Adrenal gland (tissue), 12 donors: ENCODE results near the gene MYD88. TPM values are rescaled to one million over a fixed set of nuclear protein-coding genes. Genes with fewer than 3 reads are reported as not detected.

ENCODE experiments used
- DNase-seq, 7 donors: peaks; one replicate each; pipeline ENCODE4 v3.0.0-alpha.2; 2019 to 2020
- H3K27ac ChIP-seq, 5 donors: fragments of 200-600 bp; sonication (generic) in 4 of 5; 1 replicate in 3 of 5; 2 replicates in 2 of 5; pipeline versions ENCODE4 v1.5.1 to v1.8.0; 2016 to 2020; ENCODE audit warnings: mild to moderate bottlenecking in 1 of 5
- H3K27me3 ChIP-seq: fragments of 200-600 bp; 2 replicates; pipeline ENCODE4 v1.8.0; 2021
- H3K36me3 ChIP-seq, 2 donors: fragments of 200-600 bp; replicated peaks in 1 of 2; 1 replicate in 1 of 2; 2 replicates in 1 of 2; pipeline versions ENCODE4 v1.5.1 to v1.8.0; 2018 to 2022
- H3K4me1 ChIP-seq, 2 donors: fragments of 200-600 bp; replicated peaks in 1 of 2; 1 replicate in 1 of 2; 2 replicates in 1 of 2; pipeline versions ENCODE4 v1.5.1 to v1.8.0; 2018 to 2021
- H3K4me3 ChIP-seq, 4 donors: fragments of 200-600 bp; sonication (generic) in 3 of 4; one replicate each; pipeline ENCODE4 v1.5.1; 2016 to 2018
- H3K9me3 ChIP-seq, 3 donors: fragments of 200-600 bp; sonication (generic) in 1 of 3; replicated peaks in 1 of 3; 1 replicate in 2 of 3; 2 replicates in 1 of 3; pipeline versions ENCODE4 v1.5.1 to v1.8.0; 2016 to 2021
- POLR2A ChIP-seq, 2 donors: fragments of 450-650 bp; IDR thresholded peaks; one replicate each; pipeline ENCODE4 v1.6.1; 2017; ENCODE audit warnings: antibody characterized with exemption in 2 of 2, mild to moderate bottlenecking in 2 of 2, moderate library complexity in 1 of 2
- WGBS, 4 donors: extraction: QIAGEN DNeasy Blood & Tissue Kit in 2 of 4; methylation state at CpG; one replicate each; pipeline versions ENCODE4 v1.1.5 to v1.1.7; 2013 to 2017; 5-methylcytosine and 5-hydroxymethylcytosine counted together
- intact Hi-C, 2 donors: fragments of 100-400 bp; cut with DNase I; formaldehyde crosslinking; loops; one replicate each; pipeline versions ENCODE4 v1.14.1 to v1.15.0; 2022 to 2023
- polyA plus RNA-seq, 3 donors: library from polyadenylated mRNA; stranded (reverse); fragments of 200-250 nt in 2 of 3; fragments of 350-450 nt in 1 of 3; fragmentation: Illumina TruSeq in 1 of 3; extraction: RNeasy Lipid Tissue Mini Kit (QIAGEN cat#74804) in 1 of 3; gene quantifications; one replicate each; pipeline ENCODE4 v1.2.3, GENCODE V29; 2013 to 2014
- total RNA-seq, 9 donors: library from RNA; depleted of rRNA in 4 of 9; stranded (reverse); fragments of >200 nt in 4 of 9; fragments of 120-200 nt in 1 of 9; fragmentation: NEBNext Ultra II Directional in 1 of 9; extraction: Animal tissue kit (Norgen Biotek cat#: 25700) in 1 of 9; gene quantifications; one replicate each; pipeline versions ENCODE4 v1.1.0 to v1.2.4, GENCODE V29; 2013 to 2023
- TF ChIP-seq, protein P1 (sequence below), 6 experiments: fragments of 450-650 bp in 4 of 6; fragments of 200-600 bp in 2 of 6; sonication (generic) in 1 of 6; IDR thresholded peaks; 1 replicate in 5 of 6; 2 replicates in 1 of 6; pipeline versions ENCODE4 v1.5.1 to v1.8.0; 2016 to 2021; ENCODE audit warnings: antibody characterized with exemption in 6 of 6, mild to moderate bottlenecking in 2 of 6, moderate library complexity in 1 of 6
- donor health status: healthy with polysubstance abuse.
- donor health status: Bipolar disorder and iron deficiency.
- donor health status: DM: yes; HTN: yes; CAD: no.
- donor health status: DM: no; HTN: no; CAD: no.
- donor health status: DM: no; HTN: no; CAD: no.
- donor health status: DM: yes; HTN: yes; CAD: no.

The MYD88 gene
- total and polyA plus RNA-seq, 12 donors: 3.8 to 46.6 (median 34.7) TPM

DNA sequence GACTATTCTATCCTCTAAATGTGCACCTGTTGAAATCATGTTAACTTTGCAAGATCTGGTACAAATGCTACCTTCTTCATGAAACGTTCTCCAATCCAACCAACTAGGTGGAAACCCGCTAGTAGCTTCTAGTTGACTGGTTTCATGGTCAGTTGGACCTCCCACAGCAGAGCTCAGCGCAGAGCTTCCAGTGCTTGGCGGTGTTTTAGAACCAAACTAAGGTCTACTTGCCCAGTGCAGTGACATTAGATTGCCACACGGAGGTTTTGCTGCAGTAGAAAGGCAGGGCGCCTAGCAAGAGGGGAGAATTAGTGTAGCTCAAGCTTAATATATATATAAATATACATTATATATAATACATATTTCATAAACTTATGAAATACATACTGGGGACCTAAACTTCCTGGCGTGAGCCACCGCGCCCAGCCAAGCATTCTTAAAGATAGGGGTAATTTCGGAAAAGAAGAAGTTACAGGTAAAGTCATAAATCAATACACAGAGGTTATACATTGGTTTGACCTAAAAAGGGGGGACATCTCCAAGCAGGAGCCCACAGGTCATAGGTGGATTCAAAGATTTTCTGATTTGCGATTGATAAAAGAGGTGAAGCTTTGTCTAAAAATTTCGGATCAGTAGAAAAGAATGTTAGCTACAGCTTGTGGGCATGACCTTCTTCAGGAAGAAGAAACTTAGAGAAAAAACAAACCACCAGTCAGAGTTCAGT lies 24.8 kb downstream of the MYD88 start:
- peak overlapping the region in 1 of 5 donors; percentile 99 for H3K27ac ChIP-seq
- 88 to 93% (median 93%) methylated on average over 12 of the region's 12 CpGs for WGBS, 4 donors
- H3K36me3 ChIP-seq: no peaks in the 10 kb centered on the region
- peaks cover 10 to 27% of the 10 kb centered on the region in 2 donors for H3K4me1 ChIP-seq
- no peak overlapping the region for H3K4me3 ChIP-seq
- no peaks in the 10 kb centered on the region for H3K9me3 ChIP-seq
- no peak for DNase-seq
- no peaks in the 10 kb centered on the region for H3K27me3 ChIP-seq
- intact Hi-C loops: no loop called here
- no peak for TF ChIP-seq POLR2A (IDR thresholded peaks at IDR 0.05)
- TF ChIP-seq, protein P1, sequence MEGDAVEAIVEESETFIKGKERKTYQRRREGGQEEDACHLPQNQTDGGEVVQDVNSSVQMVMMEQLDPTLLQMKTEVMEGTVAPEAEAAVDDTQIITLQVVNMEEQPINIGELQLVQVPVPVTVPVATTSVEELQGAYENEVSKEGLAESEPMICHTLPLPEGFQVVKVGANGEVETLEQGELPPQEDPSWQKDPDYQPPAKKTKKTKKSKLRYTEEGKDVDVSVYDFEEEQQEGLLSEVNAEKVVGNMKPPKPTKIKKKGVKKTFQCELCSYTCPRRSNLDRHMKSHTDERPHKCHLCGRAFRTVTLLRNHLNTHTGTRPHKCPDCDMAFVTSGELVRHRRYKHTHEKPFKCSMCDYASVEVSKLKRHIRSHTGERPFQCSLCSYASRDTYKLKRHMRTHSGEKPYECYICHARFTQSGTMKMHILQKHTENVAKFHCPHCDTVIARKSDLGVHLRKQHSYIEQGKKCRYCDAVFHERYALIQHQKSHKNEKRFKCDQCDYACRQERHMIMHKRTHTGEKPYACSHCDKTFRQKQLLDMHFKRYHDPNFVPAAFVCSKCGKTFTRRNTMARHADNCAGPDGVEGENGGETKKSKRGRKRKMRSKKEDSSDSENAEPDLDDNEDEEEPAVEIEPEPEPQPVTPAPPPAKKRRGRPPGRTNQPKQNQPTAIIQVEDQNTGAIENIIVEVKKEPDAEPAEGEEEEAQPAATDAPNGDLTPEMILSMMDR (IDR thresholded peaks at IDR 0.05): peak in 2 of 6 experiments; percentile 9 to 24

DNA sequence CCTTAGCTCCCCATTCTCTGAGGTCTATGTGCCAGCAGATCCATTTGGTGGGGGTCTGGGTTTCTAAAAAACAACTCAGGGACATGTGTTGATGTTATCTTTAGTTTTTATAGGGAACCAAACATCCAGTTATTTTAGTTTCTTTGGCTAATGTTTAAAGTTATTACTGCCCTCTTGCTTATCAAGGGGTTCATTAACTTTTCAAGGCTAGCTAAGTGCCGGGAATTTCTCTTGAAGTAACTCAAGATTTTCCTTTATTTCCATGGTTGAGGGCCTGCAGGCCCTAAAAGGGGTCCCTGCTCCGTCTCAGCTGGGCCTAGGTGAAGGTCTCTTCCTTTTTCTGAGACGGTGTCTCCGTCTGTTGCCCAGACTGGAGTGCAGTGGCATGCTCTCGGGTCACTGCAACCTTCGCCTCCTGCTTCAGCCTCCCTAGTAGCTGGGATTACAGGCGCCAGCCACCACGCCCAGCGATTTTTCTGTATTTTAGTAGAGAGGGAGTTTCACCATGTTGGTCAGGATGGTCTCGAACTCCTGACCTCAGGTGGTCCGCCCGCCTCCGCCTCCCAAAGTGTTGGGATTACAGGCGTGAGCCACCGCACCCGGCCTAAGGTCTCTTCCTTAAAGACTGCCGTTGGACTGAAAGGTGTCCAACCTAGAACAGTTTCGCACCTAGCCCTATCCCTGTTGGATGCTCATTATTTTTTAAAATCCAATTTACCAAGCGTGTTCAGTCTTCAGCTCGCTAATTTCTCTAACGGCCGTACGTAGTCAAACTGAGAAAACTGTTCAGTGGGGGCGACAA lies 25.6 kb downstream of the MYD88 start:
- DNase-seq: peak in 2 of 7 donors; percentile 24 to 41
- 68 to 70% (median 68%) methylated on average over 24 of the region's 24 CpGs for WGBS, 4 donors

DNA sequence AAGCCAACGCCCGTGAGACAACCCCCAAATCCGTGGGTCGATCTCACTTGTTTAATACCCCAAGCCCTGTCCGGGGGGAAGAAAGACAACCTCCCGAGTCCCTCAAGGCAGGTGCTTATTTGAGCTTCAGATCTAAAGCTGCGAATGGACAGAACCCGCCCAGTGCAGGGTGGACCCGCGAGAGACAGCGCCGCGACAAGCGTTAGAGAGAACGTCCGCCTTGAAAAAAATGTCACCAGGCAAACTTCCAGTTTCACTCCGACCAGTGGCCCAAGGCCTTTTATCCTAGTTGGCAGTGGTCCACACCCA lies 26.1 kb downstream of the MYD88 start:
- WGBS, 4 donors: 2 to 11% (median 3%) methylated on average over 7 to 17 of the region's 17 CpGs
- intact Hi-C loops: no loop called here
- peaks cover 10 to 38% of the 10 kb centered on the region in 2 donors for H3K4me1 ChIP-seq
- peak overlapping the region; percentile 48 to 99 (median 92) for H3K27ac ChIP-seq
- no peak for DNase-seq
- H3K36me3 ChIP-seq: no peaks in the 10 kb centered on the region
- no peaks in the 10 kb centered on the region for H3K27me3 ChIP-seq
- peak overlapping the region in 3 of 4 donors; percentile 13 to 73 (median 51) for H3K4me3 ChIP-seq
- no peaks in the 10 kb centered on the region for H3K9me3 ChIP-seq
- peak; percentile 45 to 46 for TF ChIP-seq POLR2A (IDR thresholded peaks at IDR 0.05)
- TF ChIP-seq, protein P1 (IDR thresholded peaks at IDR 0.05): peak in 1 of 6 experiments; percentile 15

More for the DNA sequence above, 25.6 kb downstream of the MYD88 start:
- TF ChIP-seq, protein P1 (IDR thresholded peaks at IDR 0.05): no peak
- TF ChIP-seq POLR2A (IDR thresholded peaks at IDR 0.05): no peak
- H3K36me3 ChIP-seq: no peaks in the 10 kb centered on the region
- intact Hi-C loops: no loop called here
- peak overlapping the region in 3 of 4 donors; percentile 13 to 73 (median 51) for H3K4me3 ChIP-seq
- H3K27ac ChIP-seq: peak overlapping the region; percentile 48 to 99 (median 92)
- H3K4me1 ChIP-seq: peaks cover 10 to 35% of the 10 kb centered on the region in 2 donors
- no peaks in the 10 kb centered on the region for H3K9me3 ChIP-seq
- H3K27me3 ChIP-seq: no peaks in the 10 kb centered on the region

DNA sequence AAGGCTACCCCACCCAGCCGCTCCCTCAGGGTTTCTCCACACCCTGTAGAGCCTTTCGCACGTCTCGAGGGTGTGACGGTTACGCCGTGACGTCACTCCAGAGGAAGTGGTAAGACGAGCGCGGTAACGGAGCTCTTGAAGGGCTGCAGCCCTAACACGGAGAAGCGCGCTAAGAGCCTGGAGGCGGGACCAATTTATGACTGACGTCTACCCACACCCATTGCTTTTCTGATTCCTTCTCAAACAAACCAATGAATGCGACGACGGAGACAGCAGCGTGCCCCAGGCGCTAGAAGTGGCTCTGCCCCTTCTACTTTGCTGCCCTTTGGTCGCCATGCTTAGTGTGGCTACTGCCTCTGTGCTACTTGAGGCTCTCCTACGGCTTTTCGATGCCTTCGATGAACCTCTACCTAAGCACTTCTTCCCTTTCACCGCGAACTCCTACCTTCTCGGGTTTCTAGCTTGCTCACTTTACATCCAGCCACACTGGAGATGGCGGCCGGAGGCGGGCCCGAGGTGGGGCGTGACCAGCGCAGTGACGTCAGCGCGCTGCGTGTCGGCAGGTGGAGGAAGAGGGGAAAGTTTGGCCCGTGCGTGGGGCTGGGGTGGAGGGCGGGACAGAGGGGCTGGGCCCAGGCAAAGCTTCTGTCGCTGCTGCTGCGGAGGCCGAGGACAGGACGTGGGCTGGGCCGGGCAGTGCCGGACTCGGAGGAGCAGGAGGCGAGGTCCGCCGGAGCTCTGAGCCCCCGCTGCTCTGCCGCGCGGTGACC lies 26.7 kb downstream of the MYD88 start, which contains the start of gene OXSR1:
TSS of gene OXSR1 (plus strand) at position 586 of the 770 bp plus-strand sequence. CDS start 340 bp downstream, outside the sequence.
- 0 to 1% (median 0%) methylated on average over 19 to 57 of the region's 57 CpGs for WGBS, 4 donors
- peaks cover 10 to 38% of the 10 kb centered on the region in 2 donors for H3K4me1 ChIP-seq
- TF ChIP-seq POLR2A (IDR thresholded peaks at IDR 0.05): peak; percentile 89 to 93
- TF ChIP-seq, protein P1 (IDR thresholded peaks at IDR 0.05): no peak
- no peaks in the 10 kb centered on the region for H3K36me3 ChIP-seq
- no peaks in the 10 kb centered on the region for H3K9me3 ChIP-seq
- H3K4me3 ChIP-seq: peak within 1 kb of the TSS; percentile 51 to 99 (median 74)
- H3K27ac ChIP-seq: peak within 1 kb of the TSS; percentile 83 to 99 (median 96)
- H3K27me3 ChIP-seq: no peaks in the 10 kb centered on the region
- peak; percentile 99 to 100 (median 100) for DNase-seq
- intact Hi-C loops: no loop called here
